Rectal smooth muscle tissue (tissue), 1 donor: ENCODE results near the gene SUPT4H1.

Source experiments
- H3K27ac ChIP-seq: one replicate; pipeline ENCODE4 v1.7.0; 2013; ENCODE audit warnings: low read depth, low read length, inconsistent platforms
- H3K27me3 ChIP-seq: one replicate; pipeline ENCODE4 v1.7.0; 2013; ENCODE audit warnings: low read length; ENCODE audit not compliant: control insufficient read depth, insufficient read depth
- H3K36me3 ChIP-seq: one replicate; pipeline ENCODE4 v1.7.0; 2013; ENCODE audit warnings: low read length; ENCODE audit not compliant: control insufficient read depth, insufficient read depth
- H3K4me1 ChIP-seq: one replicate; pipeline ENCODE4 v1.7.0; 2013; ENCODE audit warnings: low read length; ENCODE audit not compliant: control insufficient read depth, insufficient read depth
- H3K4me3 ChIP-seq: one replicate; pipeline ENCODE4 v1.7.0; 2013; ENCODE audit warnings: low read length
- H3K9ac ChIP-seq: one replicate; pipeline ENCODE4 v1.7.0; 2013; ENCODE audit warnings: low read length

The SUPT4H1 gene

DNA sequence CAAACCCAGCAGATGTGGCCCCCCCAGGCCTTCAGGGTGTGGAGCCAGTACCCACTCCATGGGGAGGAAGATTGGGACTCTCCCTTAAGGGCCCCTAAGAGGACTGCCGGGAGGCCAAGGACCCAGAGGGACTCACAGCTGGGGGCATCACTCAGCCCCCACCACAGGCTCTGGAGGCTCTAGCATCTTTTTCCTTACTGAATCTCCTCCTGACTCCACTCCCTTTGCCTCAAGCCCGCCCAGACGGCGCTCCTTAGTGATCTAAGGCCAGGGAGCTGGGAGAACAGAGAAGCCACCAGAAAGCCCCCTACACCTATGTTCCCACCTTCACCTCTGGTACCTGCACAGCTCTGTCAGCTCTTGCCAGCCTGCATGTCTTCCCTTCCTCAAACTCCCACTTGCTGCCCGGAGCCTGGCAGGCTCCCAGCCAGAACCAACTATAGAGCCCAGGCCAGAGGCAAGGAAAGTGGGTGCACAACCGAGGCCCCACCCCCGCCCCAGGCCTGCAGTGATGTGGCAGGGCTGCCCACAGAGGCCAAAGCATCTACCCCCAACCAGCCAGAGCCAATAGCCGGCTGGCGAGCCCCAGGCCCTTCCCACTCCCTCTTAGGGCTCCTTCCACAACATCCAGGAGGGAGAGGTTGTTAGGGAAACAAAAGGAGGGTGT is 48.9 kb downstream of the SUPT4H1 start:
- H3K4me1 ChIP-seq = no peaks in the 10 kb centered on the region
- H3K27me3 ChIP-seq = no peaks in the 10 kb centered on the region
- H3K27ac ChIP-seq = no peak overlapping the region
- H3K36me3 ChIP-seq = no peaks in the 10 kb centered on the region
- no peak overlapping the region for H3K9ac ChIP-seq
- no peak overlapping the region for H3K4me3 ChIP-seq

GRCh38 chr17:58302171-58302918 is 49.7 kb downstream of the SUPT4H1 start:
- Histone ChIP-seq H3K4me3 (no peak overlapping the region), H3K27me3 (no peaks in the 10 kb centered on the region), H3K4me1 (no peaks in the 10 kb centered on the region), H3K9ac (no peak overlapping the region), H3K36me3 (no peaks in the 10 kb centered on the region), H3K27ac (no peak overlapping the region)

GRCh38 chr17:58301504-58302150 is 50.4 kb downstream of the SUPT4H1 start:
- no peaks in the 10 kb centered on the region for H3K4me1 ChIP-seq
- no peaks in the 10 kb centered on the region for H3K27me3 ChIP-seq
- H3K27ac ChIP-seq = no peak overlapping the region
- no peaks in the 10 kb centered on the region for H3K36me3 ChIP-seq
- H3K9ac ChIP-seq = no peak overlapping the region
- no peak overlapping the region for H3K4me3 ChIP-seq

DNA sequence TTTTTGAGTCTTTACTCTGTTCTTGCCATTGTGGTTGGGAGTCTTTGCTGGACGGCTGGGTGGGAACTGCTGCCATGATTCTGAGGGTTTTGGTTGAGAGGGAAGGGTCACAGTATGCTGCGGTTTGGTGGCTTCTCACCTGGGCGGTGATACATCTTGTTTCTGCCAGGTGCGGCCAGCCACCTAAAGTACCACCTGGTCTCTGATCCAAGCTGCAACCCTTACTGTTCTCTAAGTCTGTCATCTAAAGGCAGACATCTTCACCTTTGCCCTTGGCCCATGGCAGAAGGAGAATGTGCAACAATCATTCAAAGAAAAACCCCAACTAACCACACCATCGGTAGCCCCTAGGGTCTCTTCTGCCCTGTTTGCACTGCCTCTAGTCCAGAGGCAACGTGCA is 51.7 kb downstream of the SUPT4H1 start:
- Histone ChIP-seq H3K4me3 (no peak overlapping the region), H3K36me3 (no peaks in the 10 kb centered on the region), H3K4me1 (no peaks in the 10 kb centered on the region), H3K9ac (no peak overlapping the region), H3K27me3 (no peaks in the 10 kb centered on the region), H3K27ac (no peak overlapping the region)
